SJSA1 (cell line): ENCODE results near the gene CCDC51. TPM values are rescaled to one million over a fixed set of nuclear protein-coding genes. Genes with fewer than 3 reads are reported as not detected.

Experiments
- DNase-seq, 2 experiments: peaks; one replicate each; pipeline ENCODE4 v3.0.0-alpha.2; 2015 to 2020; ENCODE audit warnings: low spot score in 2 of 2, low read depth in 1 of 2
- H3K27ac ChIP-seq: fragments of 250-450 bp; sonication (Bioruptor Pico); 2 replicates; pipeline ENCODE4 v1.5.1; 2020; ENCODE audit warnings: mild to moderate bottlenecking, moderate library complexity
- H3K27me3 ChIP-seq: fragments of 250-450 bp; sonication (Bioruptor Pico); replicated peaks from 2 replicates; pipeline ENCODE4 v1.5.1; 2020; ENCODE audit warnings: mild to moderate bottlenecking, moderate library complexity
- H3K36me3 ChIP-seq: fragments of 250-450 bp; sonication (Bioruptor Pico); 2 replicates; pipeline ENCODE4 v1.5.1; 2020; ENCODE audit warnings: mild to moderate bottlenecking
- H3K4me1 ChIP-seq: fragments of 250-450 bp; sonication (Bioruptor Pico); replicated peaks from 2 replicates; pipeline ENCODE4 v1.6.1; 2021; ENCODE audit warnings: mild to moderate bottlenecking
- H3K4me3 ChIP-seq: fragments of 250-450 bp; sonication (Bioruptor Pico); 2 replicates; pipeline ENCODE4 v1.5.1; 2020; ENCODE audit warnings: mild to moderate bottlenecking
- H3K9me3 ChIP-seq: fragments of 250-450 bp; sonication (Bioruptor Pico); replicated peaks from 2 replicates; pipeline ENCODE4 v1.5.1; 2020; ENCODE audit warnings: mild to moderate bottlenecking
- total RNA-seq: library from RNA; depleted of rRNA; stranded (reverse); fragments of >200 nt; shearing (Covaris generic); gene quantifications from 2 replicates; pipeline ENCODE4 v1.2.3, GENCODE V29; 2014

Gene CCDC51
- total RNA-seq, 1 experiment from 2014 or later: 15.9 TPM

- Histone ChIP-seq H3K27ac (no peak overlapping the region), H3K4me1 (peaks cover 4% of the 10 kb centered on the region; the same call in 1 of the 2 replicates), H3K4me3 (no peak overlapping the region), H3K9me3 (no peaks in the 10 kb centered on the region), H3K36me3 (peaks cover 5% of the 10 kb centered on the region), H3K27me3 (no peaks in the 10 kb centered on the region)
- DNase-seq: no peak
These were observed 4.7 kb downstream of the CCDC51 start for GRCh38 chr3:48435223-48435595.

- no peak overlapping the region for H3K4me3 ChIP-seq
- H3K27me3 ChIP-seq: no peaks in the 10 kb centered on the region
- peaks cover 9% of the 10 kb centered on the region for H3K4me1 ChIP-seq
- DNase-seq: peak in 1 of 2 experiments; percentile 39
- peaks cover 4% of the 10 kb centered on the region for H3K36me3 ChIP-seq
- no peak overlapping the region for H3K27ac ChIP-seq
- H3K9me3 ChIP-seq: no peaks in the 10 kb centered on the region
These were observed 5.2 kb downstream of the CCDC51 start for GRCh38 chr3:48434591-48435222.

- Histone ChIP-seq H3K36me3 (peaks cover 4% of the 10 kb centered on the region), H3K4me3 (no peak overlapping the region), H3K9me3 (no peaks in the 10 kb centered on the region), H3K4me1 (peaks cover 8% of the 10 kb centered on the region), H3K27ac (no peak overlapping the region), H3K27me3 (no peaks in the 10 kb centered on the region)
- DNase-seq: no peak
These were observed 6.3 kb downstream of the CCDC51 start for GRCh38 chr3:48433472-48434118.

- Histone ChIP-seq H3K27ac (no peak overlapping the region), H3K4me1 (peaks cover 8% of the 10 kb centered on the region), H3K9me3 (no peaks in the 10 kb centered on the region), H3K36me3 (peaks cover 4% of the 10 kb centered on the region), H3K4me3 (no peak overlapping the region), H3K27me3 (0 out of 2 replicates have a peak, but pooled peaks cover 2% of the 10 kb centered on the region)
- no peak for DNase-seq
These were observed 7.2 kb downstream of the CCDC51 start for GRCh38 chr3:48432411-48433371.

- Histone ChIP-seq H3K4me3 (no peak overlapping the region), H3K4me1 (peaks cover 8% of the 10 kb centered on the region), H3K27ac (no peak overlapping the region), H3K27me3 (0 out of 2 replicates have a peak, but pooled peaks cover 2% of the 10 kb centered on the region), H3K9me3 (no peaks in the 10 kb centered on the region), H3K36me3 (peaks cover 4% of the 10 kb centered on the region)
- no peak for DNase-seq
These were observed 8.5 kb downstream of the CCDC51 start for GRCh38 chr3:48431224-48432029.

GRCh38 chr3:48430708-48431101 lies 9.2 kb downstream of the CCDC51 start:
- Histone ChIP-seq H3K4me1 (peaks cover 8% of the 10 kb centered on the region), H3K4me3 (no peak overlapping the region), H3K27me3 (0 out of 2 replicates have a peak, but pooled peaks cover 2% of the 10 kb centered on the region), H3K9me3 (no peaks in the 10 kb centered on the region), H3K36me3 (peaks cover 4% of the 10 kb centered on the region), H3K27ac (no peak overlapping the region)
- no peak for DNase-seq

- Histone ChIP-seq H3K4me1 (peaks cover 8% of the 10 kb centered on the region), H3K27ac (no peak within 1 kb of the TSS), H3K27me3 (0 out of 2 replicates have a peak, but pooled peaks cover 2% of the 10 kb centered on the region), H3K4me3 (peak within 1 kb of the TSS; percentile 79), H3K36me3 (peaks cover 4% of the 10 kb centered on the region), H3K9me3 (no peaks in the 10 kb centered on the region)
- DNase-seq: no peak
These were observed 9.8 kb downstream of the CCDC51 start, which contains the start of gene PLXNB1 for GRCh38 chr3:48429960-48430707. PLXNB1 (minus strand) TSS chr3:48430086; CDS start chr3:48424611, 5,475 bp downstream.

- DNase-seq: peak in 1 of 2 experiments; percentile 24
- no peak overlapping the region for H3K27ac ChIP-seq
- peaks cover 8% of the 10 kb centered on the region for H3K4me1 ChIP-seq
- no peaks in the 10 kb centered on the region for H3K9me3 ChIP-seq
- H3K36me3 ChIP-seq: peaks cover 4% of the 10 kb centered on the region
- peak overlapping the region; percentile 79 for H3K4me3 ChIP-seq
- 0 out of 2 replicates have a peak, but pooled peaks cover 2% of the 10 kb centered on the region for H3K27me3 ChIP-seq
These were observed 10.5 kb downstream of the CCDC51 start for GRCh38 chr3:48429317-48429959.

- no peak overlapping the region for H3K27ac ChIP-seq
- peaks cover 8% of the 10 kb centered on the region for H3K4me1 ChIP-seq
- peak in 1 of 2 experiments; percentile 24 for DNase-seq
- peaks cover 4% of the 10 kb centered on the region for H3K36me3 ChIP-seq
- peak overlapping the region; percentile 79 for H3K4me3 ChIP-seq
- 0 out of 2 replicates have a peak, but pooled peaks cover 2% of the 10 kb centered on the region for H3K27me3 ChIP-seq
- no peaks in the 10 kb centered on the region for H3K9me3 ChIP-seq
These were observed 11.2 kb downstream of the CCDC51 start for GRCh38 chr3:48428572-48429316.

GRCh38 chr3:48428088-48428571 lies 11.8 kb downstream of the CCDC51 start:
- no peak overlapping the region; the same call in 1 of the 2 replicates for H3K4me3 ChIP-seq
- no peaks in the 10 kb centered on the region for H3K9me3 ChIP-seq
- DNase-seq: no peak
- peaks cover 4% of the 10 kb centered on the region for H3K36me3 ChIP-seq
- no peak overlapping the region for H3K27ac ChIP-seq
- H3K27me3 ChIP-seq: 0 out of 2 replicates have a peak, but pooled peaks cover 2% of the 10 kb centered on the region
- H3K4me1 ChIP-seq: peaks cover 8% of the 10 kb centered on the region

- Histone ChIP-seq H3K4me1 (peaks cover 8% of the 10 kb centered on the region), H3K9me3 (no peaks in the 10 kb centered on the region), H3K4me3 (no peak overlapping the region), H3K27me3 (0 out of 2 replicates have a peak, but pooled peaks cover 2% of the 10 kb centered on the region), H3K36me3 (peaks cover 4% of the 10 kb centered on the region), H3K27ac (no peak overlapping the region)
- no peak for DNase-seq
These were observed 12.3 kb downstream of the CCDC51 start for GRCh38 chr3:48427630-48427962.
